IPS-20b (cell line): ENCODE data around the gene CTDP1.

Experiments used
- H3K27ac ChIP-seq: one replicate; pipeline ENCODE4 v1.5.1; 2013; ENCODE audit warnings: low read length
- H3K27me3 ChIP-seq: 2 replicates; pipeline ENCODE4 v1.6.1; 2013; ENCODE audit warnings: mild to moderate bottlenecking, low read length, inconsistent platforms; ENCODE audit not compliant: insufficient read depth
- H3K36me3 ChIP-seq: 2 replicates; pipeline ENCODE4 v1.6.1; 2013; ENCODE audit warnings: low read depth, mild to moderate bottlenecking, inconsistent platforms, low read length, moderate library complexity; ENCODE audit not compliant: insufficient read depth
- H3K4me1 ChIP-seq: 2 replicates; pipeline ENCODE4 v1.6.1; 2013; ENCODE audit warnings: mild to moderate bottlenecking, control low read depth, inconsistent platforms, low read length, moderate library complexity; ENCODE audit not compliant: insufficient read depth
- H3K4me3 ChIP-seq: 2 replicates; pipeline ENCODE4 v1.5.1; 2013; ENCODE audit warnings: mild to moderate bottlenecking, low read length, inconsistent platforms
- H3K9ac ChIP-seq: 2 replicates; pipeline ENCODE4 v1.6.1; 2013; ENCODE audit warnings: low read depth, mild to moderate bottlenecking, inconsistent platforms, low read length, moderate library complexity
- H3K9me3 ChIP-seq: 2 replicates; pipeline ENCODE4 v1.6.1; 2013; ENCODE audit warnings: mild to moderate bottlenecking, low read depth, low read length, inconsistent platforms; ENCODE audit not compliant: insufficient read depth

The CTDP1 gene

GRCh38 chr18:79679552-79680099, at the start of gene CTDP1:
TSS of gene CTDP1 (plus strand) at chr18:79679803. CDS start at chr18:79679948, 145 bp downstream.
- Histone ChIP-seq H3K4me3 (peak within 1 kb of the TSS; percentile 92), H3K36me3 (no peaks in the 10 kb centered on the region), H3K9me3 (no peaks in the 10 kb centered on the region), H3K27me3 (no peaks in the 10 kb centered on the region), H3K4me1 (peaks cover 3% of the 10 kb centered on the region; the same call in 1 of the 2 replicates), H3K9ac (peak within 1 kb of the TSS; percentile 89), H3K27ac (peak within 1 kb of the TSS; percentile 81)

GRCh38 chr18:79630281-79631095, 49.1 kb upstream of the CTDP1 start:
- no peak overlapping the region for H3K4me3 ChIP-seq
- no peaks in the 10 kb centered on the region for H3K27me3 ChIP-seq
- no peaks in the 10 kb centered on the region for H3K4me1 ChIP-seq
- H3K9me3 ChIP-seq, result no peaks in the 10 kb centered on the region
- no peak overlapping the region for H3K9ac ChIP-seq
- H3K27ac ChIP-seq, result no peak overlapping the region
- H3K36me3 ChIP-seq, result no peaks in the 10 kb centered on the region

GRCh38 chr18:79631096-79631507, 48.5 kb upstream of the CTDP1 start:
- no peak overlapping the region for H3K4me3 ChIP-seq
- no peaks in the 10 kb centered on the region for H3K36me3 ChIP-seq
- H3K9ac ChIP-seq, result no peak overlapping the region
- no peaks in the 10 kb centered on the region for H3K9me3 ChIP-seq
- H3K27ac ChIP-seq, result no peak overlapping the region
- H3K27me3 ChIP-seq, result no peaks in the 10 kb centered on the region
- no peaks in the 10 kb centered on the region for H3K4me1 ChIP-seq

- no peaks in the 10 kb centered on the region for H3K36me3 ChIP-seq
- H3K9me3 ChIP-seq, result no peaks in the 10 kb centered on the region
- H3K27ac ChIP-seq, result no peak overlapping the region
- H3K4me1 ChIP-seq, result no peaks in the 10 kb centered on the region
- H3K27me3 ChIP-seq, result peaks cover under 1% of the 10 kb centered on the region; the same call in 1 of the 2 replicates
- H3K9ac ChIP-seq, result no peak overlapping the region
- no peak overlapping the region for H3K4me3 ChIP-seq
Observed at GRCh38 chr18:79631761-79632446, 47.7 kb upstream of the CTDP1 start.

- no peaks in the 10 kb centered on the region for H3K4me1 ChIP-seq
- peaks cover 5% of the 10 kb centered on the region for H3K27me3 ChIP-seq
- H3K9me3 ChIP-seq, result no peaks in the 10 kb centered on the region
- H3K4me3 ChIP-seq, result no peak overlapping the region
- no peak overlapping the region for H3K9ac ChIP-seq
- no peak overlapping the region for H3K27ac ChIP-seq
- no peaks in the 10 kb centered on the region for H3K36me3 ChIP-seq
Observed at GRCh38 chr18:79632765-79633164, 46.8 kb upstream of the CTDP1 start.

- Histone ChIP-seq H3K27ac (no peak overlapping the region), H3K36me3 (no peaks in the 10 kb centered on the region), H3K9ac (no peak overlapping the region), H3K9me3 (no peaks in the 10 kb centered on the region), H3K4me1 (no peaks in the 10 kb centered on the region), H3K4me3 (no peak overlapping the region), H3K27me3 (peaks cover 5% of the 10 kb centered on the region)
Observed at GRCh38 chr18:79634186-79634585, 45.4 kb upstream of the CTDP1 start.

- H3K9ac ChIP-seq, result no peak overlapping the region
- no peaks in the 10 kb centered on the region for H3K9me3 ChIP-seq
- H3K27ac ChIP-seq, result no peak overlapping the region
- no peaks in the 10 kb centered on the region for H3K36me3 ChIP-seq
- H3K4me1 ChIP-seq, result no peaks in the 10 kb centered on the region
- H3K27me3 ChIP-seq, result peaks cover 5% of the 10 kb centered on the region
- H3K4me3 ChIP-seq, result no peak overlapping the region
Observed at GRCh38 chr18:79634593-79635426, 44.8 kb upstream of the CTDP1 start.

GRCh38 chr18:79635427-79635726, 44.2 kb upstream of the CTDP1 start:
- Histone ChIP-seq H3K4me1 (no peaks in the 10 kb centered on the region), H3K9ac (no peak overlapping the region), H3K9me3 (no peaks in the 10 kb centered on the region), H3K36me3 (no peaks in the 10 kb centered on the region), H3K4me3 (no peak overlapping the region), H3K27ac (no peak overlapping the region), H3K27me3 (peaks cover 5% of the 10 kb centered on the region)

GRCh38 chr18:79637181-79637920, 42.3 kb upstream of the CTDP1 start:
- Histone ChIP-seq H3K27me3 (peaks cover 5% of the 10 kb centered on the region), H3K27ac (no peak overlapping the region), H3K4me3 (no peak overlapping the region), H3K9me3 (no peaks in the 10 kb centered on the region), H3K4me1 (no peaks in the 10 kb centered on the region), H3K9ac (no peak overlapping the region), H3K36me3 (no peaks in the 10 kb centered on the region)

- no peaks in the 10 kb centered on the region for H3K4me1 ChIP-seq
- H3K27me3 ChIP-seq, result peaks cover 5% of the 10 kb centered on the region
- no peak overlapping the region for H3K27ac ChIP-seq
- no peaks in the 10 kb centered on the region for H3K36me3 ChIP-seq
- no peaks in the 10 kb centered on the region for H3K9me3 ChIP-seq
- no peak overlapping the region for H3K4me3 ChIP-seq
- no peak overlapping the region for H3K9ac ChIP-seq
Observed at GRCh38 chr18:79637921-79638909, 41.4 kb upstream of the CTDP1 start.
